ENCODE data around the gene CD24. TPM values are rescaled to one million over a fixed set of nuclear protein-coding genes. Genes with fewer than 3 reads are reported as not detected.

The CD24 gene
- total and polyA plus RNA-seq, 8 donors, result 132 to 854 (median 462) TPM

Other genes with a start within 250 kb of the CD24 start
- 10 to 100 TPM in 4 of 5 donors, 1 to 10 TPM in 1; 6.4 to 85.2 (median 22.0) TPM for gene MTRES1, start 53.5 kb upstream of the CD24 start, total RNA-seq
- gene MTRES1, start 53.5 kb upstream of the CD24 start, polyA plus RNA-seq, result 10 to 100 TPM; 18.2 to 33.7 (median 29.4) TPM
- 10 to 100 TPM in 1 of 5 donors, 1 to 10 TPM in 3, under 1 TPM in 1; 0.58 to 10.4 (median 8.0) TPM for gene BEND3, start 140.8 kb upstream of the CD24 start, total RNA-seq
- 1 to 10 TPM in 1 of 3 donors, under 1 TPM in 2; 0.92 to 1.1 (median 0.95) TPM for gene BEND3, start 140.8 kb upstream of the CD24 start, polyA plus RNA-seq

Measured in stomach (tissue), 8 donors.